ENCODE data around the gene SHISAL1.
A peak's percentile ranks its signal among the peaks of the same experiment; 100 is the strongest.

The SHISAL1 gene

DNA sequence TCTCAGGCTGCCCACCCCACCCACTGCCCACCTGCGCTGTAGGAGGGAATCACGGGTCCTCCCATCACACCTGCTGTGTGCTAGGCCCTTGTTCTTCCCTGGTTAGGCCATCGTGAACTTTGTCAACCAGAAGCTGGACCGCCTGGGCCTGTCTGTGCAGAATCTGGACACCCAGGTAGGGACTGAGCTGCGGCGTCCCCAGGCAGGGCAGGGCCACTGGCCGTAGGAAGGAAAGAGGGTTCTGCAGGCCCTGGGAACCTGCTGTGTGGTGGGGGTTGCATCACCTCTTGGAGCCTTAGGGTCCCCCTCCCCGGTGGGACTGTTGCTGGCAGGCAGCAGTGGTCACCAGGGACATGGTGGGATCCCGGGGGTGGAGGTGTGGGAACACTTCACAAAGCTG, 116.5 kb downstream of the SHISAL1 start:
- ATAC-seq (ENCODE audit: insufficient read depth, low read depth) = no peak
- no peaks in the 10 kb centered on the region for H3K27me3 ChIP-seq (ENCODE audit: insufficient read depth, low read length, poor library complexity)

DNA sequence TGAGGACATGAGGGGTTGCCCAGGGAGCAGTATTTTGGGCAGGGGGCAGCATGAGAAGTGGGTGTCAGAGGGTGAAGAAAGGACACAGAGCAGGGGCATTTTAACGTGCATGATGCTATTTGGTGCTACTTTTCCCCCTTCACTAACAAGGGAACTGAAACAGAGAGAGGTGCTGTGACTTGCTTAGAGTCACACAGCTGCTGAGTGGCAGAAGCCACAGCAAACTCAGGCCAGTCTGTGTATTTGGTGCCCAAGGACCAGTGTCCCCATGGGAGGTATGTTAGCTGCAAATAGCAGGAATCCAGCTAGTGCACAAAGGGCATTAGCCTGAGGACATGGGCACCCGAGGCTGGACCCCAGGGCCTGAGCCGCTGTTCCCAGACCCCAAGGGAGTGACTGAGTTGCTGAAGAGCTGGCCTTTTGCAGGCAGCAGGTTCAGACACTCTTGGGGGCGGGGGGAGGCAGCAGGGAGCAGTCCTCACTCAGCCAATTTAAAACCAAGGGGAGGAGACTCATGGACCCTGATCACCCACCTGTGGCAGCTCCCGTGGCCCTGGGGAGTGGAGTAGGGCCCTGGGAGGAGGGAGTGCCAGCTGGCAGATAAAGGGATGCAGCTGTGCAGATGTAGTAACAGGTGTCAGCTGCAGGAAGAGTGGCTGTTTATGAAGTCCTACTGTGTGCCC, 117.4 kb downstream of the SHISAL1 start:
- H3K36me3 ChIP-seq (ENCODE audit: insufficient read depth, low read length) = peaks cover 18% of the 10 kb centered on the region
- no peak overlapping the region for H3K9ac ChIP-seq (ENCODE audit: low read depth, low read length)
- DNase-seq (peak; percentile 35), ATAC-seq (ENCODE audit: insufficient read depth, low read depth) (peak; percentile 42; the same call in 1 of the 3 replicates)
- H3K4me2 ChIP-seq (ENCODE audit: insufficient read depth, low read length) = no peak overlapping the region
- no peaks in the 10 kb centered on the region for H3K9me3 ChIP-seq (ENCODE audit: insufficient read depth, low read length, severe bottlenecking)
- H3K4me1 ChIP-seq (ENCODE audit: insufficient read depth, low read length) = peaks cover 1% of the 10 kb centered on the region; the same call in 1 of the 2 replicates
- TF ChIP-seq EZH2 (IDR thresholded peaks at IDR 0.05; ENCODE audit: borderline replicate concordance, low read depth, low read length, severe bottlenecking) = no peak
- TF ChIP-seq, protein P1, sequence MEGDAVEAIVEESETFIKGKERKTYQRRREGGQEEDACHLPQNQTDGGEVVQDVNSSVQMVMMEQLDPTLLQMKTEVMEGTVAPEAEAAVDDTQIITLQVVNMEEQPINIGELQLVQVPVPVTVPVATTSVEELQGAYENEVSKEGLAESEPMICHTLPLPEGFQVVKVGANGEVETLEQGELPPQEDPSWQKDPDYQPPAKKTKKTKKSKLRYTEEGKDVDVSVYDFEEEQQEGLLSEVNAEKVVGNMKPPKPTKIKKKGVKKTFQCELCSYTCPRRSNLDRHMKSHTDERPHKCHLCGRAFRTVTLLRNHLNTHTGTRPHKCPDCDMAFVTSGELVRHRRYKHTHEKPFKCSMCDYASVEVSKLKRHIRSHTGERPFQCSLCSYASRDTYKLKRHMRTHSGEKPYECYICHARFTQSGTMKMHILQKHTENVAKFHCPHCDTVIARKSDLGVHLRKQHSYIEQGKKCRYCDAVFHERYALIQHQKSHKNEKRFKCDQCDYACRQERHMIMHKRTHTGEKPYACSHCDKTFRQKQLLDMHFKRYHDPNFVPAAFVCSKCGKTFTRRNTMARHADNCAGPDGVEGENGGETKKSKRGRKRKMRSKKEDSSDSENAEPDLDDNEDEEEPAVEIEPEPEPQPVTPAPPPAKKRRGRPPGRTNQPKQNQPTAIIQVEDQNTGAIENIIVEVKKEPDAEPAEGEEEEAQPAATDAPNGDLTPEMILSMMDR (IDR thresholded peaks at IDR 0.05; ENCODE audit: borderline replicate concordance, extremely low read depth, low read length, poor library complexity, severe bottlenecking) = no peak
- H3K79me2 ChIP-seq (ENCODE audit: insufficient read depth, low read length) = no peaks in the 10 kb centered on the region
- H2AFZ ChIP-seq (ENCODE audit: low read depth, low read length) = no peak overlapping the region
- H3K27ac ChIP-seq (ENCODE audit: low read length) = peak overlapping the region; percentile 37; the same call in 1 of the 2 replicates
- H3K27me3 ChIP-seq (ENCODE audit: insufficient read depth, low read length, poor library complexity) = no peaks in the 10 kb centered on the region
- no peak overlapping the region for H3K4me3 ChIP-seq (ENCODE audit: low read depth in 1 of 2, low read length in 2 of 2)
- H4K20me1 ChIP-seq (ENCODE audit: insufficient read depth, low read length) = peaks cover 9% of the 10 kb centered on the region; the same call in 1 of the 2 replicates

More for the DNA sequence above, 116.5 kb downstream of the SHISAL1 start:
- Histone ChIP-seq H4K20me1 (ENCODE audit: insufficient read depth, low read length) (peaks cover 10% of the 10 kb centered on the region; the same call in 1 of the 2 replicates), H3K9ac (ENCODE audit: low read depth, low read length) (no peak overlapping the region), H3K79me2 (ENCODE audit: insufficient read depth, low read length) (no peaks in the 10 kb centered on the region), H3K4me3 (ENCODE audit: low read depth in 1 of 2, low read length in 2 of 2) (no peak overlapping the region), H3K27ac (ENCODE audit: low read length) (no peak overlapping the region), H3K9me3 (ENCODE audit: insufficient read depth, low read length, severe bottlenecking) (no peaks in the 10 kb centered on the region), H3K4me2 (ENCODE audit: insufficient read depth, low read length) (no peak overlapping the region), H2AFZ (ENCODE audit: low read depth, low read length) (no peak overlapping the region), H3K36me3 (ENCODE audit: insufficient read depth, low read length) (peaks cover 18% of the 10 kb centered on the region), H3K4me1 (ENCODE audit: insufficient read depth, low read length) (peaks cover 9% of the 10 kb centered on the region; the same call in 1 of the 2 replicates)
- DNase-seq = no peak
- TF ChIP-seq, protein P1 (IDR thresholded peaks at IDR 0.05; ENCODE audit: borderline replicate concordance, extremely low read depth, low read length, poor library complexity, severe bottlenecking) = no peak
- no peak for TF ChIP-seq EZH2 (IDR thresholded peaks at IDR 0.05; ENCODE audit: borderline replicate concordance, low read depth, low read length, severe bottlenecking)

GRCh38 chr22:44194569-44194968, 118.2 kb downstream of the SHISAL1 start:
- TF ChIP-seq, protein P1 (IDR thresholded peaks at IDR 0.05; ENCODE audit: borderline replicate concordance, extremely low read depth, low read length, poor library complexity, severe bottlenecking) = no peak
- TF ChIP-seq EZH2 (IDR thresholded peaks at IDR 0.05; ENCODE audit: borderline replicate concordance, low read depth, low read length, severe bottlenecking) = no peak
- Histone ChIP-seq H3K36me3 (ENCODE audit: insufficient read depth, low read length) (peaks cover 16% of the 10 kb centered on the region), H3K4me3 (ENCODE audit: low read depth in 1 of 2, low read length in 2 of 2) (no peak overlapping the region), H3K9me3 (ENCODE audit: insufficient read depth, low read length, severe bottlenecking) (no peaks in the 10 kb centered on the region), H3K4me2 (ENCODE audit: insufficient read depth, low read length) (no peak overlapping the region), H3K27me3 (ENCODE audit: insufficient read depth, low read length, poor library complexity) (no peaks in the 10 kb centered on the region), H2AFZ (ENCODE audit: low read depth, low read length) (no peak overlapping the region), H3K9ac (ENCODE audit: low read depth, low read length) (no peak overlapping the region), H3K79me2 (ENCODE audit: insufficient read depth, low read length) (no peaks in the 10 kb centered on the region), H4K20me1 (ENCODE audit: insufficient read depth, low read length) (peaks cover 6% of the 10 kb centered on the region; the same call in 1 of the 2 replicates), H3K4me1 (ENCODE audit: insufficient read depth, low read length) (no peaks in the 10 kb centered on the region), H3K27ac (ENCODE audit: low read length) (no peak overlapping the region)
- ATAC-seq (ENCODE audit: insufficient read depth, low read depth) (no peak), DNase-seq (no peak)
